ENCODE results near the gene MGST1. TPM values are rescaled to one million over a fixed set of nuclear protein-coding genes. Genes with fewer than 3 reads are reported as not detected.

MGST1 gene
- 100 to 1,000 TPM in 1 of 2 donors, 10 to 100 TPM in 1; 51.5 to 173 TPM for total RNA-seq

DNA sequence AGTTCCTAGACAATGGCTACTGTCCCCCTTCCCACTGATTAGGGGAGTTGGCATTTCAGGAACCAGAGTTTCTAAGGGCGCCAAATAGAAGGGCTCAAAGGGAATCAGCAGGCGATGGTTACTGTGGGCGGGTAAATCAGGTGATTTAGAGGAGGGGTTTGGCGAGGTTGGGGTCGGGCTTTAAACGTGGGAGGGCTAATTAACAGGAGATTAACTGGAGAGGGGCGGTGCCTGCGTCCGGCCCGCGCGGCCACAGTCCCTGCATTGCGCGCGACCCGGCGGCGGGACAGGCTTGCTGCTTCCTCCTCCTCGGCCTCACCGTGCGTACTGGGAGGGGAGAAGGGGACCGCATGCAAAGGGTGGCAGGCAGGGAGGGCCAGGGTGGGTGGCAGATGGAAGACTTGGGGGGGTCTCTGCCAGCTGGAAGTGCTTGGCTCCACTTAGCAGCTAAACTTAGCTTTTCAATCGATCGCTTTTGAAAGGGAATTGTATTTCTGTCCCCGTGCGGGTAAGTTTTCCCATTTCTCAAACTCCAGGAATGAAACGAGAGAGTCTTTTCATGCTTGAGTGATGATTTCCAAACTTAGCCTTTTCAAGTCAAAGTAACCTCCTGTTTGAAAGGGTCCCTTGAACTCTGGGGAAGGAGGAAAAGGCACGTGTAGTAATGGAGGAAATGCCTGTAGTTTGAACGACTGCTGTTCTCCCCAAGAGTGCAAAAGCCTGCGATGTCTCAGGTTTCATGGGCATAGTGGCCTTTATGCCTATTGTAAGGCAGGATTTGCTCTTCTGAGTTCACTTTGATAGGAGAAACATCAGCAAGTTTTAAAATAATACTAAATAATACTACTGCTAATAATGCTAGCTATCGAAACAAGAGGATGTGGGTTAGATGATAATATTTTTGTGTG lies at the start of gene MGST1:
Gene MGST1 (plus strand): TSS at position 255 of the 908 bp plus-strand sequence. CDS start 6,608 bp downstream, outside the sequence.
- H3K27ac ChIP-seq = peak within 1 kb of the TSS; percentile 64 to 77

GRCh38 chr12:16299403-16299802 lies 48.0 kb upstream of the MGST1 start:
- Histone ChIP-seq H3K4me1 (no peaks in the 10 kb centered on the region), H3K27ac (peak overlapping the region in 1 of 2 donors; percentile 23), H3K9me3 (no peaks in the 10 kb centered on the region), H3K4me3 (no peak overlapping the region), H3K36me3 (no peaks in the 10 kb centered on the region), H3K27me3 (no peaks in the 10 kb centered on the region)
- TF ChIP-seq CTCF (IDR thresholded peaks at IDR 0.05) = no peak
- DNase-seq (ENCODE audit: low spot score) = no peak

More for the DNA sequence above, at the start of gene MGST1:
- no peaks in the 10 kb centered on the region for H3K36me3 ChIP-seq
- H3K4me3 ChIP-seq = peak within 1 kb of the TSS; percentile 37 to 50
- no peaks in the 10 kb centered on the region for H3K9me3 ChIP-seq
- no peak for TF ChIP-seq CTCF (IDR thresholded peaks at IDR 0.05)
- DNase-seq (ENCODE audit: low spot score) = peak; percentile 88
- H3K27me3 ChIP-seq = no peaks in the 10 kb centered on the region
- H3K4me1 ChIP-seq = no peaks in the 10 kb centered on the region

- H3K36me3 ChIP-seq = no peaks in the 10 kb centered on the region
Observed at GRCh38 chr12:16300122-16300521, 47.3 kb upstream of the MGST1 start.

DNA sequence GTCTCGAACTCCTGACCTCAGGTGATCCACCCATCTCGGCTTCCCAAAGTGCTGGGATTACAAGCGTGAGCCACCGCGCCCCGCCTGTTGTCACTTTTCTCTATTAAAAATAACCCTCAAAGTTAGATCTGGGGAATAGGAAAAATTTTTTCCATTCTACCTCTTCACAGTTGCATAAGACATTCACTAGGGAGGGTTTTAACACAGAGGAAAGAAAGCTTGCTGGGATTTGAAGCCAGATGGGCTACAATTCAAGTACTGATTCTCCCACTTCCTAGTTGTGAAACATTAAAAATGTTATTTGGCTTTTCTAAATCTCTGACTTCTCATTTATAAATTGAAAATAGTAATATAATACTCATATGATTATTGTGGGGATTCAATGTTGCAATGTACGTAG lies 46.7 kb upstream of the MGST1 start:
- no peak for TF ChIP-seq CTCF (IDR thresholded peaks at IDR 0.05)
- peak; percentile 69 for DNase-seq (ENCODE audit: low spot score)
- H3K27ac ChIP-seq = peak overlapping the region in 1 of 2 donors; percentile 64

More at GRCh38 chr12:16300122-16300521, 47.3 kb upstream of the MGST1 start:
- no peak for DNase-seq (ENCODE audit: low spot score)
- Histone ChIP-seq H3K9me3 (no peaks in the 10 kb centered on the region), H3K27me3 (no peaks in the 10 kb centered on the region), H3K4me3 (no peak overlapping the region), H3K27ac (peak overlapping the region in 1 of 2 donors; percentile 64), H3K4me1 (no peaks in the 10 kb centered on the region)
- no peak for TF ChIP-seq CTCF (IDR thresholded peaks at IDR 0.05)

GRCh38 chr12:16303939-16304338 lies 43.5 kb upstream of the MGST1 start:
- no peaks in the 10 kb centered on the region for H3K9me3 ChIP-seq
- H3K27ac ChIP-seq = no peak overlapping the region
- H3K4me1 ChIP-seq = no peaks in the 10 kb centered on the region
- no peaks in the 10 kb centered on the region for H3K36me3 ChIP-seq
- no peak overlapping the region for H3K4me3 ChIP-seq
- no peaks in the 10 kb centered on the region for H3K27me3 ChIP-seq
- TF ChIP-seq CTCF (IDR thresholded peaks at IDR 0.05) = no peak
- no peak for DNase-seq (ENCODE audit: low spot score)

More for the DNA sequence above, 46.7 kb upstream of the MGST1 start:
- no peaks in the 10 kb centered on the region for H3K9me3 ChIP-seq
- H3K4me1 ChIP-seq = no peaks in the 10 kb centered on the region
- no peak overlapping the region for H3K4me3 ChIP-seq
- H3K27me3 ChIP-seq = no peaks in the 10 kb centered on the region
- H3K36me3 ChIP-seq = no peaks in the 10 kb centered on the region
